Dedifferentiated amniotic fluid mesenchymal stem cell (primary cell): Measurements from ENCODE around the gene TXNL1.
A peak's percentile ranks its signal among the peaks of the same experiment; 100 is the strongest.
"Not testable (repeated sequence)": the region's sequence is repeated elsewhere in the genome, so short reads cannot be mapped to it uniquely, and the experiment has no call there.

ENCODE experiments used
- DNase-seq: peaks from one replicate; pipeline ENCODE4 v3.0.0-alpha.2; 2016; ENCODE audit errors: extremely low spot score

Gene TXNL1

DNA sequence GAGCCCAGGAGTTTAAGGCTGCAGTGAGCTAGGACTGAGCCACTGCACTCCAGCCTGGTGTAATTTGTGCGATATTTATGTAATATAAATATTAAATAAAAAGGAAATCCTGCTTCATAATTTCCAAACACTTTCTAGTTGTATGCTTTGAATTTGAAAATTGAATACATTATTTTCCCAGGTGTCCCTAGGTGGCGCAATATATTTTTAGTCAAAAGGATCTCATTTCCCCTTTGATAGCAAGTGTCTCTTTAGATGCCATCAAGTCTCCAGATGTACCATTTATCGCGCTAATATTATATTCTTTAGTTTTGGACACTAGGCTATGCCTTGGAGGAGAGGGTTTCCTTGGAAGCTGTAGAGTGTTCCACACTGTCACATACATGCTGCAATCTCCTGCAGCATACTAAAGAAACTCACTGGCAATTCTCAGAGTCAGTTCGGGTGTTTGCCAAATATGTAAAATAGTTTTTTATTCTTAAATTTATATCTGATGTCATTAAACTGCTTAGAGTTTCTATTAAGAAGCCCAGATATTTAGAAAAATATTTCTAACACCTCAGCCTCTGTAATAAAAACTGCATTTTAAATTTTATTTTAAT lies 7.1 kb upstream of the TXNL1 start:
- no peak for DNase-seq

DNA sequence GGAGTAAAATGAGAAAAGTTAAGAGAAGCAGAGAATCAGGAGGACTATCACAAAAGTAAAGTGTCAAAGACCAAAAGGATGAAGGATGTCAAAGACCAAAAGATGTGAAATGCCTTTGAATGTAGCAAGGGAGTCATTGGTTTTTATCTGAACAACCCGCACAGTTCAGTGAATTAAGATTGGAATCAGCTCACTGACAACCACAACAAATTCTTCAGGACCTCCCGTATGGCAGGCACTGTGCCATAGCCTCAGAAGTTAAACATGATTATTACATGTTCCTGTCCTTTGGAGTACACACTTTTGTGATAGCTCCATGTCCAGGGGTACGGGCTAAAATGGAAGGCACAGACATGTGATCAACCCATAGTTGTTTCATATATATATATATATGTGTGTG lies 5.0 kb upstream of the TXNL1 start:
- no peak for DNase-seq

DNA sequence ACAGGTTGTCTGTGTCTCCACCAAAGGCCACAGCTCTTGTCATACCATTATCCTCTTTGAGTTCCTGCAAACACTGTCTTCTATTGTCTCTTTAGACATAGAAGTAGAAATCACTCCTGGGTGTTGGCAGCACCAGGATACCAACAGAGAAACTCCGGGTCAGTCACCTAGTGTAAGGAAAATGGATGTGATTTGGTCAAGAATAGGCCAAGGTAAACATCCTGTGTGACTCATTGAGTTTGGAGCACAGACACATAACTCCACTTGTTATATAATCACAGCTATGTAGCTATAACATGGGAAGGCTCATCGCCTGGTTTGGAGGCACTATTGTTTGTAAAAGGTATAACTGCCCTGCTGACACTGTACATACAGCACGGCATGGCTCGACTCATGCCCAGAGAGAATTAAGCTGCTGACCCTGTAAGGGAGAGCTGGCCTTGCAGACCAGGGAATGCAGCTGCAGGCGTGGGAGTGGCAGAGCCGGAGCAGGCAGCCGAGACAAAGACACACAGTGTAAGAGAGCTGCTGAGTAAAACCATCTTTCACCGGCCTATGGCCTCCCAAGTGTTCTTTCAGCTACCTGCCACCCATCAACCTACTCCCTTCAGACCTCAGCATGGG lies 3.4 kb upstream of the TXNL1 start:
- DNase-seq = no peak

DNA sequence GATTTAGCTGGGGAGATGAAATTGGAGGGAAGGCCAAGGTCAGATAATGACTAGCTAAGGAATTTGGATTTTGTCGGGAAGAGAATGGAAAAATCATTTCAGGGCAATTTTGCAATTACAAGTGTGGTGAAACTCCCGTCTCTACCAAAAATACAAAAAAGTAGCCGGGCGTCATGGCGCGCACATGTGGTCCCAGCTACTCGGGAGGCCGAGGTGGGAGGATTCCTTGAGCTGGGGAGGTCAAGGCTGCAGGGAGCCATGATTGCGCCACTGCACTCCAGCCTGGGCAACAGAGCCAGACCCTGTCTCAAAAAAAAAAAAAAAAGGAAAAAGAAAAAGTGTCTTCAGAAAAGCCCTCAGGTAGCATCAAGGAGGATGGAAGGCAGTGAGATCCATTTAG lies 1.2 kb upstream of the TXNL1 start:
- DNase-seq = no peak

DNA sequence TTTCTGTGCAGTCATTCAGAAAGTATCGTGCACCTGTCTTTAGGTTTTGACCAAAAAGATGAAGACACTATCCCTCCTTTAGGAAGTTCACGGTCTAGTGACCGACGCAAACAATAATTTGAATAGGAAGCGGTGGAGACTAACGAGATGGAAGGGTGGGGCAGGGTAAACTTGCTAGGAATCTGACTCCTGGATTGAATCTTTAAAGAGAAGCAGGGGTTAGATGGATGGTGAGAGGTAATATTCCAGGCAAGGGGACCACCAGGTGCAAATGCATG lies 651 bp upstream of the TXNL1 start:
- DNase-seq = no peak

DNA sequence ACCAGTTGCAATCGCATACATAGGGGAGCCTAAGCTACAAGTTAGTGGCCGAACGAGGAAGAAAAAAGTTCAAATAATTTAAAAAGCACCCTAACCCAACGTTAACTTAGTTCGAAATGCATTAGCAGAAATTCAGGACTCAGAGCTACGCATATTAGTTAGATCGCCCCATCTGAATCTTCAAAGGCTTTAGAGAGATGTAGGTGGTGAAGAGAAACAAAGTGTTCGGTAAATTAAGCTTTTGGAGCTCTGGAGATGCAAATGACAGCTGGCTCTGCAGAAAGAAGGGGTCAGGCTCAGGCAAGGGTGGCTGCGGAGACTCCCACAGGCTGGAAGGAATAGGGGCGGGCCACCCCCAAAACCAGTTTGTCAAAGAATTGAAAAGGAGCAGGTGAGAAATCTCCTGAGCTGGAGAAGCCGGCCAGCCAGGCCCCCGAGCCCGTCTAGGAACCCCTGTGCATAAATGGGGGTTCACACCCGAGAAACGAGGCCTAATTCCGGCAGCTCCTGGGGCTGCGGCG lies 621 bp downstream of the TXNL1 start:
- DNase-seq = no peak

DNA sequence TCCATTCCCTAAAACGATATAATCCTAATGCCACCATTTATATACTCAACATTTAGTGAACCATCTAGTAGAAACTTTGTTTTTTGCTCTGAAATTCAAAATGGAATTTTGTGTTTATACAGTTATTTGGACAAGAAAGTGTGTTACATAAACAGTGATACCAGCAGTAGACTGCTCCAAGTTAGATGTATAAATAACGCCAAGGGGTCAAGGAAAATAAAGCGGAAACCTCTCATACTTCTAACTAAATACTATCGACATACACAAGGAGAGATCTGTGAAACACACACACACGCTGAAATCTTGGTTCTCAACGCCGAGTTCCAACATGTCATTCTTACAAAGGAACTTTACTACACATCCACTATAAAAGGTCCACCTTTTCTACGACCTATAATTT lies 1.2 kb downstream of the TXNL1 start:
- no peak for DNase-seq

DNA sequence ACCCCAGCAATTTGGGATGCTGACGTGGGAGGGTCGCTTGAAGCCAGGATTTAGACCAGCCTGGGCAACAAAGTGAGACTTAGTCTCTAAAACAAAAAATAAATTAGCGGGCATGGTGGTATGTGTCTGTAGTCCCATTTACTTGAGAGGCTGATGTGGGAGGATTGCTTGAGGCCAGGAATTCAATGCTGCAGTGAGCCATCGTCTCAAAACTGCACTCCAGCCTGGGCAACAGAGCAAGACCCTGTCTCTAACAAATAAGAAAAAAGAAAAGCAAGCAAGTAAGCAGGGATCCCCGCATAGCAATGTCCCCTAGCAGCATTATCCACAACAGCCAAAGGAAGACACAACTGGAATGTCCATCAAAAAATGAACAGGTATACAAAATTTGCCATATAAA lies 3.4 kb downstream of the TXNL1 start:
- no peak for DNase-seq

DNA sequence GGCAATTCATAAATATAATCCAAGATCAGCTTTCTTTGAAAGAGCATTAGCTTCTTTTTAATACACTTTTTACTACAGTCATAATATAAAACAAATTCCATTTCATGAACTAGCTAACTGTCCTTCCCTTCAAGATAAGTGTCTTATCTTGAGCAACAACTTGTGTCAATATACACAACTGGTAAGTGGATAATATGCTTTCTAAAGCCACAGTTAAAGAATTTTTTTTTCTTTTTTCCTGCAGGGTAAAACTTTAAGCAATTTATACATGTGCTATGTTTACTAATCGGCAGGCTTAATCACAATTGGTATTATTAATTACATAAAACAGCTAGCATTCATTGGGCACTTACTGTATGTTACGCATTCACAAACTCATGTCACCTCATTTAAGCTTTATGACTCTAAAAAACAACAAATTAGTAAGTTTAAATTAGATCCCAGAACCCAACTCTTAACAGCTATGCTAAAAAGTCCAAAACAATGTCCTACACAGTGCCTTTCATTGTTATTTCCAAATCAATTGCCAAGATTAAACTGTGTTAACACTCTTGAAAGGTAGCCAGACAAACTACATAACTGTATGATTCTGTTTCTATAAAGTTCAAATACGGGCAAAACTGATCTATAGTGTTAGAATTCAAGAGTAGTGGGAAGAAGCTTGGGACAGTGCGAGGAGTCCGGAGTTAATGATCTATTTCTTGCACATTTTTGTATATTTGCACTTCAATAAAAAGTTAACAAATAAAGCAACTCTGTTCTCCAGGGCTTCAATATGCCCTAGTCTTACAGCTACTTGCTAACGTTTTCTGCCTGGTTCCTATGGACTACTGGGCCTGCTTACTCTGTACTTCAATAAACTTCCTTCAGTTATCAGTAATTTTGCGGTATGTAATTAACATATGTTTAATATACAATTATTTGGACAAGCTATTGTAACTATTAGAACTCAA lies 6.0 kb downstream of the TXNL1 start:
- DNase-seq = no peak

DNA sequence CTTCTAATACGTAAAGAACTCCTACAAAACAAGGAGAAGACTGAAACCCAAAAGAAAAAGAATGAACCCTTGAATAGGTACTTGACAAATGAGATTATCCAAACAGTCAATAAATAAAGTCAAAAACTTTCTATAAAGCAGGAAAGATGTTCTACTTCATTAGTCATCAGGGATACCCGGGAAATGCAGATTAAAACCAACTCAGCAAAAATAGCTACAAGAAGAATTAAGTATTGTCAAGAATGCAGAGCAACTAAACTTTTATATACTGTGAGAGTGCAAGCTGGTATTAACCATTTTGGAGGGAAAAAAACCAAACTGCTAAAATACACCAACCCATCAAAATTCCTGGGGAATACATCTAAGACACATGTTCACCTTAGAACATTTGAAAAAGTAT lies 10.4 kb downstream of the TXNL1 start:
- DNase-seq = no peak

DNA sequence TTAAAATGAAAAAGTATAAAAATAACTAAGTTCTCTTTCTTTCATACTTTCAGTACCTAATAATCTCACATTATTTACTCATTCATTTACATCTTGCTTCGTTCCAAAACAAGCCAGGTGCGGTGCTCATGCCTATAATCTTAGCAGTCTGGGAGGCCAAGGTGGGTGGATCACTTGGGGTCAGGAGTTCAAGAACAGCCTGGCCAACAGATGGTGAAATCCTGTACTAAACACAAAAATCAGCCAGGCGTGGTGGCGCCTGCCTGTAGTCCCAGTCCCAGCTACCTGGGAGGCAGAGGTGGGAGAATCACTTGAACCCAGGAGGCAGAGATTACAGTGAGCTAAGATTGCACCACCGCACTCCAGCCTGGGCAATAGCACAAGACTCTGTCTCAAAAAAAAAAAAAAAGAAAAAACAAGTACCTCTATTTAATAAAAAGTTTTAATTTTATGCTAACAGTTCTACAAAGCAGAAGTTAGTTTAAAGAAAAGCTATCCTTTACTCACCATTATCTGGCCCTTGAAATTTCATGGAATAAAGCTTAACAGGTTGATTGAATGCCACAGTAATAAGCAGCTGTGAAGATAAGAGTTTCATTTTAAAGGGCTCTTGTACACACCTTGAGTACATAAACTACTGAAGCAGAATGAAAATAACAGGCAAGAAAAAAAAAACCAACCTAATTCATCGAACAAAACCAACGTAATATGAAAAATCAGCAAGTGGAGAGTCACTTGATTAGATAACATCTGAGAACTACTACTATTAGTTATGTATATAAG lies 22.5 kb downstream of the TXNL1 start:
- no peak for DNase-seq

DNA sequence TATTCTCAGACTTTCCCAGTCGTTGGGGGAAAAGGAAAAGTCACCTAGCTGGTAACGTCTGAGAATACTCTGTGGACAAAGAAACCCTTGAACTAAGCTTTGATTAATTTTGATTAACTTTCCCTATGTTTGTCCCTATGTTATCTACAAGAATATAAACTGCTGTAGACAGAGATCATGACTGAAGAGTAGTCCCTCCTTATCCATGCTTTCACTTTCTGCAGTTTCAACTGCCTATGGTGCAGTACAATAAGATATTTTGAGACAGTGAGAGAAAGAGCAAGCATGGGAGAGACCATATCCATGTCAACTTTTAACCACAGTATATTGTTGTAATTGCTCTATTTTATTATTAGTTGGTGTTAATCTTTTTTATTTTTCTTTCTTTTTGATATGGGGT lies 31.8 kb downstream of the TXNL1 start:
- no peak for DNase-seq

DNA sequence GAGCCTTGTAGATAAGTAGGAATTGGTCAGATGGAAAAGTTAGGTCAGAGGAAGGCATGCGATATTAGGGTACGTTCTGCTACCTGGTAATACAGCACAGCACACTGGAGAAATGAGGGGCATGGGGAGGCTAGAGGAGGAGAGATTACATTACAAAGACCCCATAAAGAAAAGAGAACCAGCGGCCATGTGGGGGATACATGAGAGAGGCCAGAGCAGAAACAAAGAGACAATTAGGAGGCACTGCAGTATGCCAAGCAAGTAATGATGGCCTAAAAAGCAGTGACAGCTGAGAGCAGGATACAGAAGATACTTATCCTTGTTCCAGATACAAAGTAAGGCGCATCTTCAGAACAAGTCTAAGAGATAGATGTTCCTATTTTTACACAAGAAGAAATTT lies 40.0 kb downstream of the TXNL1 start:
- DNase-seq = no peak

DNA sequence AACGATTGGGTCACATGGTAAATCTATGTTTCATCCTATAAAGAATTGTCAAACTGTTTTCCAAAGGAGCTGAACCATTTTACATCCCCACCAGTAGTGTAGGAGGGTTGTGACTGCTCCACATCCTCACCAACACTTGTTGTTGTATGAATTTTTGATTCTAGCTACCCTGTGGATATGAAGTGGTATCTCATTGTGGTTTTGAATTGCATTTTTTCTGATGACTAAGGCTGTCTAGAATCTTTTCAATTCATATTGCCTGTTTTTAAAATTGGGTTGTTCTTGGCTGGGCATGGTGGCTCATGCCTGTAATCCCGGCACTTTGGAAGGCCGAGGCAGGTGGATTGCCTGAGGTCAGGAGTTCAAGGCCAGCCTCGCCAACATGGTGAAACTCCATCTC lies 44.5 kb downstream of the TXNL1 start:
- no peak for DNase-seq

DNA sequence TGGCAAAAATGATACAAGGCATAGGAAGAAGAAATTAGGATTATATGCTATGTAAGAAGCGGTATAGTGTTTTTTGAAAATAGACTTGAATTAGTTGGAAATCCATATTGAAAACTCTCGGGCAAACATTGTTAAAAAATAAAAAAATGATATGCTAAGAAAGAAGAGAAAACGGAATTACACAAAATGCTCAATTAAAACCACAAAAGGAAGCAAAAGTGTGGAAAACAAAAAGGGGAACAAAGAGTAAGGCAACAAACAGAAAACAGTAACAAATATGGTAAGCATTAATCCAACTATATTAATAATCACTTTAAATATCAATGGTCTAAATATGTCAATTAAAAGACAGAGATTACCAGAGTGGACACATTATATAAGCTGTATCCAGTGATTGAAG lies 58.4 kb downstream of the TXNL1 start:
- no peak for DNase-seq

DNA sequence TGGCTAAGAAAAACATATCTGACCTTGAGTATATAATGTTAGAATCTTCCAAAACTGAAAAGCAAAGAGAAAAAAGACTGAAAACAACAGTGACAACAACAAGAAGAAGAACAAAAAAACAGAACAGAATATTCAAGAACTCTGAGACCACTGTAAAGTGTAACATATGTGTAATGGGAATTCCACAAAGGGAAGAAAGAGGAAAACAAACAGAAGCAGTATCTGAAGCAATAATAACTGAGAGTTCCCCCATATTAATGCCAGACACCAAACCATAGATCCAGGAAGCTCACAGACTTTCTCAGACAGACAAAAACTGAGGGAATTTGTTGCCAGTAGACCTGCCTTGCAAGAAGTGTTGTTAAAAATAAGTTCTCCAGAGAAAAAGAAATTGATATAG lies 58.9 kb downstream of the TXNL1 start:
- DNase-seq = no peak

DNA sequence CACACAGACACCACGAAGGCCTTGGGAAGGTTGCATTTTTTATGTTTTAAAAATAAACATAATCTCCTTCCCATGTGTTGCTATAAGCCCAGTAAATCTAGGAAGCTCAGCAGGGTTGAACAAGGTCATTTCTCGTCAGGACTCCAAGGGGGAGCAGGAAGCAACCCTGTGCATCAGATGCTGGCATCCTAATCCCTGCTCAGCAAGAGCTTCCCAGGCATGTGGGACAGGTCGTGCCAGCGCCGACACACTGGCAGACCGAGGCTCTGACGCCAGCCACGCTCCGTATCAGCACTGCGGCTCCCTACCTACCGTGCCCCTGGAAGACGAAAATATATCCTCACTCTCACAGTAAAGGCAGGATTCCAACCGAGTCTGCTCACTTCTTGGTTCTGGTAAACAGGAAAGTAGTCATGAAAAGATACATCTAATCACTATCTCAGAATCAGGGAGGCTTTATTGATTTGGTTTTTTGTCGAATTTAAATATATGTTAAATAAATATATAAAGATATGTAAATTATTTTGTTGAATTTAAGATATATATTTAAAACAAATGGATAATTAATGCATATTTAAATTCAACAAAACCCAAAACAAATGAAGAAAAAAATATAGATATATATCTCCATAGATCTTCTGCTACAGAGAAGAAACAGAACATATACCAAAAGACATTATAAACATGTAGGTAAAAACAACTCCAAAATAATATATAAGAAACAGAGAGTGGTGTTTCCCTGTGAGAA lies 61.4 kb downstream of the TXNL1 start:
- no peak for DNase-seq

DNA sequence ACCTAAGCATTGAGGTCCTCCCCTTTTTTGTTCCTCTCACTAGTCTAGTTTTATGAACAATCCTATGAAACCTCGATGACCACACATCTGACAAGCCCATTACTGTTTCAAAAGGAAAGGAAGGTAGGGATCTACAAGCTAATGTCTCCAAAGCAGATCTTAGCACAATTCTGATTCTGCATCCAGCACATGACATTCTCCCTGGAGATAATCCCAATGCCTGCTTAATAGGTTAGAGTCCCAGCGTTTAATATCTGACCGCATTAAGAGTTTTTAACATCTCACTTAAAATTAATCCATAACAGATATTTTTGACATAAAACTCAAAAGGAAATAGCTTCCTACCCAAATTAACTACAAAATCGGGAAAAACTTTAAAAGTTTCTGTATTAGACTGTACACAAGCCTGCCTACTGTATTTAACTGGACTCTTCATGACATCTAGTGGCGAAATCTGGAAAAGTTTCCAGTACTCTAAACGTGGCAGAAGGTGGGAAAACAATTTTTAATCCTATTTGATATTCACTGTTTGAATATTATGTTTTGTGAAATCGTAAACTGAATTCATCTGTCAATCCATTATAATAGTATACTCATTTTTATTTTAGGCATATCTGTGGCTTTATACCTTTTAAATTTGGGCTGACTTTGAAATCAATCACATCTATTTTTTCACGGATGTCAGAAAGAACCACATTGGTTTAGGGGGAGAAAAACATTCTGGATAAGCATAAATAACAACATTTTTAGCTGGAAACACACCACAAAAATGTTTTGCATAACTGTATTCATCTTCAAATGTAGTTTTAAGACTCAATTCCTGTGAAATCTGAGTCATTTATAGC lies 62.4 kb downstream of the TXNL1 start:
- peak; percentile 73 for DNase-seq

DNA sequence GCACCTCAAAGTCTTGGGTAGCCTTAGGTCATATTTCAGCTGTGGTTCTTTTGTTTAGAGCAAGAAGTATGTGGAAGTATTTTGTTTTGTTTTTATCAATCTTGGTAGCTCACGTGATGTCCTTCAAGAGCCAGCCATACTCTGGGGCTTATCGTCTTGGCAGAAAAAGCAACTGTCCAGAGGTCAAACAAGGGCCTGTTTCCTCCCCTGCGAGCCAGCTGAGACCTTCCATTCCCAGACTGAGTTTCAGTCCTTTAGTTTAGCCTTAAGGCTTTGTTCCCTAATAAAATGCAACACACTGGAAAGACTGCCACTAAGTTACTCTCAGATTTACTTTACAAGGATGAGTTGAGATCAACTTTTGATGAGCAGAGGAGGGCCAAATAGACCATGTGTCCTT lies 63.5 kb downstream of the TXNL1 start:
- DNase-seq = no peak

DNA sequence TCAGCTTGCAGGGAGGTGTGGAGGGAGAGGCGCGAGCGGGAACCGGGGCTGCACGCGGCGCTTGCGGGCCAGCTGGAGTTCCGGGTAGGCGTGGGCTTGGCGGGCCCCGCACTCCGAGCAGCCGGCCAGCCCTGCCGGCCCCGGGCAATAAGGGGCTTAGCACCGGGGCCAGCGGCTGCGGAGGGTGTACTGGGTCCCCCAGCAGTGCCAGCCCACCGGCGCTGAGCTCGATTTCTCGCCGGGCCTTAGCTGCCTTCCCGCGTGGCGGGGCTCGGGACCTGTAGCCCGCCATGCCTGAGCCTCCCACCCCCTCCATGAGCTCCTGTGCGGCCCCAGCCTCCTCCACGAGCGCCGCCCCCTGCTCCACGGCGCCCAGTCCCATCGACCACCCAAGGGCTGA lies 66.1 kb downstream of the TXNL1 start:
- not testable (repeated sequence) for DNase-seq

DNA sequence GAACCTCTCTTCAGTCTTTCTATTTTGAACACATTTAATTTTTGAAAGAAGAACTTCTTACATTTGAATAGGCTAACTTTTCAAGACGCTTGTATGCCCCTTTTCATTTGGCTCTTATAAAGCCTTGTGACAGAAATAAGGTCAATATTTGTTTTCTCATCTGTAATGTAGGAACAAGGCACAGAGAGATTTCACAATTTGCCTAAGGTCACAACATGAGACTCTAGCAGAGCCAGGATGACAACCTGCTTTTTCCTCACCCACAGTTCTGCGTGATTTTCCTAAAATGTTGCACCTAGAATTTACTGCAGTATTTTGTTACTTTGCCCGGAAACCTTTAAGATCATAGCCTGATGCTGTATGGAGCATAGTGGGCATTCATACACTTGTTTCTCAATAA lies 67.4 kb downstream of the TXNL1 start:
- no peak for DNase-seq
